A549 (cell line): ENCODE measurements around the gene ITM2B. TPM values are rescaled to one million over a fixed set of nuclear protein-coding genes. Genes with fewer than 3 reads are reported as not detected.

Source experiments
- ATAC-seq, 2 experiments: fragments of 200-7000 bp in 1 of 2; fragments of >200 bp in 1 of 2; cut with Nextera tagmentation in 1 of 2; cut with Tn5 transposase in 1 of 2; 3 replicates each; pipeline versions ENCODE4 v1.8.0 to v1.9.1; 2018 to 2020; ENCODE audit warnings: mild to moderate bottlenecking in 1 of 2, moderate library complexity in 1 of 2
- CTCF ChIA-PET: fragments of 300-600 bp; sonication (Branson Sonifier 250); formaldehyde crosslinking; extraction: SDS; loops from one replicate; lab custom pipeline; 2021; ENCODE audit warnings: antibody characterized with exemption, inconsistent platforms; lab: Yijun Ruan, JAX
- POLR2A ChIA-PET: fragments of 350-600 bp; formaldehyde crosslinking; extraction: SDS; loops from one replicate; lab custom pipeline; 2021; ENCODE audit warnings: antibody characterized with exemption, inconsistent platforms; lab: Yijun Ruan, JAX
- DNase-seq, 2 experiments: peaks; one replicate each; pipeline versions ENCODE4 v3.0.0 to v3.0.0-alpha.2; 2011 to 2016; ENCODE audit warnings: low read depth in 1 of 2, low spot score in 1 of 2
- FAIRE-seq: peaks from 2 replicates; lab custom pipeline; 2011; peaks lifted over from hg19 to GRCh38; lab: Jason Lieb, UNC
- H3K27ac ChIP-seq, 2 experiments: fragments of >200 bp; sonication (Bioruptor Twin); formaldehyde crosslinking; 3 replicates each; pipeline ENCODE4 v1.5.1; 2016 to 2017
- H3K4me1 ChIP-seq: fragments of >200 bp; sonication (Bioruptor Twin); formaldehyde crosslinking; 3 replicates; pipeline ENCODE4 v1.6.1; 2016
- H3K4me2 ChIP-seq: fragments of >200 bp; sonication (Bioruptor Twin); formaldehyde crosslinking; 3 replicates; pipeline ENCODE4 v1.6.1; 2016
- H3K4me3 ChIP-seq: fragments of >200 bp; sonication (Bioruptor Twin); formaldehyde crosslinking; 3 replicates; pipeline ENCODE4 v1.5.1; 2016
- H3K9me3 ChIP-seq: fragments of >200 bp; sonication (Bioruptor Twin); formaldehyde crosslinking; 3 replicates; pipeline ENCODE4 v1.6.1; 2016
- ATOH8 ChIP-seq: fragments of 250-450 bp; sonication (Bioruptor Pico); IDR thresholded peaks from 2 replicates; pipeline ENCODE4 v1.5.0; 2020; ENCODE audit warnings: low read depth, mild to moderate bottlenecking, moderate library complexity
- CBX8 ChIP-seq: fragments of 200-600 bp; sonication (generic); IDR thresholded peaks from 2 replicates; pipeline ENCODE4 v1.6.1; 2016
- EHF ChIP-seq: fragments of 250-450 bp; sonication (Bioruptor Pico); IDR thresholded peaks from 2 replicates; pipeline ENCODE4 v1.5.0; 2020; ENCODE audit warnings: mild to moderate bottlenecking
- HES2 ChIP-seq: fragments of >200 bp; sonication (Bioruptor Twin); formaldehyde crosslinking; IDR thresholded peaks from 2 replicates; pipeline ENCODE4 v1.6.1; 2016
- HOXB5 ChIP-seq: fragments of 250-450 bp; sonication (Bioruptor Pico); IDR thresholded peaks from 2 replicates; pipeline ENCODE4 v1.5.0; 2020; ENCODE audit warnings: mild to moderate bottlenecking, moderate library complexity
- JUN ChIP-seq, 2 experiments: fragments of >200 bp; sonication (Bioruptor Twin); formaldehyde crosslinking; IDR thresholded peaks; 2 replicates in 1 of 2; 3 replicates in 1 of 2; pipeline ENCODE4 v1.6.1; 2016 to 2017
- RARB ChIP-seq: fragments of 250-450 bp; sonication (Bioruptor Pico); IDR thresholded peaks from 2 replicates; pipeline ENCODE4 v1.8.0; 2021; ENCODE audit warnings: mild to moderate bottlenecking, moderate library complexity
- RCOR1 ChIP-seq: fragments of 150-350 bp; IDR thresholded peaks from 2 replicates; pipeline ENCODE4 v1.6.1; 2014; ENCODE audit warnings: antibody characterized with exemption, low read length, low read depth
- REST ChIP-seq: fragments of 200-600 bp; sonication (generic); IDR thresholded peaks from 2 replicates; pipeline ENCODE4 v1.6.1; 2016; ENCODE audit warnings: antibody characterized with exemption, mild to moderate bottlenecking, moderate library complexity
- USF2 ChIP-seq: fragments of 450-650 bp; IDR thresholded peaks from 2 replicates; pipeline ENCODE4 v1.6.1; 2014; ENCODE audit warnings: antibody characterized with exemption
- WGBS: methylation state at CpG from one replicate; pipeline ENCODE4 v1.1.6; 2017; ENCODE audit errors: missing lambda C conversion rate; 5-methylcytosine and 5-hydroxymethylcytosine counted together
- polyA plus RNA-seq, 4 experiments: library from polyadenylated mRNA; depleted of rRNA in 3 of 4; stranded (reverse); fragments of >200 nt; fragmentation: RNase III in 1 of 4; extraction: RNeasy Plus Mini Kit Qiagen cat#74134 plus additional on column Dnase treatment in 1 of 4; gene quantifications; 2 replicates in 3 of 4; 3 replicates in 1 of 4; pipeline ENCODE4 v1.2.3, GENCODE V29; 2011 to 2017

Gene ITM2B
- polyA plus RNA-seq, 2 of the 4 experiments (the other 2 are of a cell fraction) = 116 to 226 TPM

GRCh38 chr13:48318821-48319511 is 86.0 kb downstream of the ITM2B start:
- no peak overlapping the region for H3K27ac ChIP-seq
- peaks cover 2% of the 10 kb centered on the region; the same call in 1 of the 3 replicates for H3K9me3 ChIP-seq
- DNase-seq (no peak), ATAC-seq (no peak), FAIRE-seq (no peak)
- H3K4me1 ChIP-seq = no peaks in the 10 kb centered on the region
- no peak for TF ChIP-seq ATOH8 (CRISPR knock-in tag)
- TF ChIP-seq USF2 = no peak
- TF ChIP-seq REST = no peak
- no peak for TF ChIP-seq EHF (CRISPR knock-in tag)
- no peak for TF ChIP-seq HOXB5 (CRISPR knock-in tag)
- no peak for TF ChIP-seq RARB (CRISPR knock-in tag)
- no peak for TF ChIP-seq RCOR1
- no peak for TF ChIP-seq CBX8
- TF ChIP-seq HES2 = no peak
- TF ChIP-seq JUN (IDR thresholded peaks at IDR 0.05) = no peak
- POLR2A ChIA-PET = no interaction called here
- H3K4me3 ChIP-seq = no peak overlapping the region
- no peak overlapping the region for H3K4me2 ChIP-seq
- 97% methylated on average over 23 of the region's 47 CpGs for WGBS
- CTCF ChIA-PET = no interaction called here

Other genes starting within 250 kb of the ITM2B start
- 62.1 and 65.4 TPM in 2 replicates for gene SUCLA2, start 231.9 kb upstream of the ITM2B start, polyA plus RNA-seq (2011; rRNA removed)
- gene SUCLA2, start 231.9 kb upstream of the ITM2B start, polyA plus RNA-seq (2017; fragmentation: RNase III; extraction: RNeasy Plus Mini Kit Qiagen cat#74134 plus additional on column Dnase treatment) = 46.4 to 52.6 TPM (median 48.2 TPM) in 3 replicates
- 27.0 and 35.5 TPM in 2 replicates for gene NUDT15, start 195.5 kb upstream of the ITM2B start, polyA plus RNA-seq (2011; rRNA removed)
- 29.8 to 33.8 TPM (median 31.1 TPM) in 3 replicates for gene NUDT15, start 195.5 kb upstream of the ITM2B start, polyA plus RNA-seq (2017; fragmentation: RNase III; extraction: RNeasy Plus Mini Kit Qiagen cat#74134 plus additional on column Dnase treatment)
- 37.2 and 41.9 TPM in 2 replicates for gene MED4, start 138.1 kb upstream of the ITM2B start, polyA plus RNA-seq (2011; rRNA removed)
- 30.5 to 31.6 TPM (median 31.1 TPM) in 3 replicates for gene MED4, start 138.1 kb upstream of the ITM2B start, polyA plus RNA-seq (2017; fragmentation: RNase III; extraction: RNeasy Plus Mini Kit Qiagen cat#74134 plus additional on column Dnase treatment)
- gene RB1, start 70.5 kb downstream of the ITM2B start, polyA plus RNA-seq (2011; rRNA removed) = 22.2 and 23.8 TPM in 2 replicates
- 16.8 to 17.7 TPM (median 16.9 TPM) in 3 replicates for gene RB1, start 70.5 kb downstream of the ITM2B start, polyA plus RNA-seq (2017; fragmentation: RNase III; extraction: RNeasy Plus Mini Kit Qiagen cat#74134 plus additional on column Dnase treatment)
- 4.9 and 6.0 TPM in 2 replicates for gene LPAR6, start 179.9 kb downstream of the ITM2B start, polyA plus RNA-seq (2011; rRNA removed)
- 1.3 to 2.5 TPM (median 2.0 TPM) in 3 replicates for gene LPAR6, start 179.9 kb downstream of the ITM2B start, polyA plus RNA-seq (2017; fragmentation: RNase III; extraction: RNeasy Plus Mini Kit Qiagen cat#74134 plus additional on column Dnase treatment)